Lower leg skin (tissue), 3 donors: ENCODE data around the gene FASTK.

ENCODE experiments used
- POLR2A ChIP-seq, 2 donors: fragments of 450-650 bp; IDR thresholded peaks; one replicate each; pipeline ENCODE4 v1.6.1; 2016 to 2017; ENCODE audit warnings: antibody characterized with exemption in 2 of 2, mild to moderate bottlenecking in 1 of 2, moderate library complexity in 1 of 2
- TF ChIP-seq, protein P1 (sequence below), 3 donors: fragments of 450-650 bp; IDR thresholded peaks; one replicate each; pipeline ENCODE4 v1.5.1; 2016; ENCODE audit warnings: antibody characterized with exemption in 3 of 3, mild to moderate bottlenecking in 3 of 3, moderate library complexity in 2 of 3

DNA sequence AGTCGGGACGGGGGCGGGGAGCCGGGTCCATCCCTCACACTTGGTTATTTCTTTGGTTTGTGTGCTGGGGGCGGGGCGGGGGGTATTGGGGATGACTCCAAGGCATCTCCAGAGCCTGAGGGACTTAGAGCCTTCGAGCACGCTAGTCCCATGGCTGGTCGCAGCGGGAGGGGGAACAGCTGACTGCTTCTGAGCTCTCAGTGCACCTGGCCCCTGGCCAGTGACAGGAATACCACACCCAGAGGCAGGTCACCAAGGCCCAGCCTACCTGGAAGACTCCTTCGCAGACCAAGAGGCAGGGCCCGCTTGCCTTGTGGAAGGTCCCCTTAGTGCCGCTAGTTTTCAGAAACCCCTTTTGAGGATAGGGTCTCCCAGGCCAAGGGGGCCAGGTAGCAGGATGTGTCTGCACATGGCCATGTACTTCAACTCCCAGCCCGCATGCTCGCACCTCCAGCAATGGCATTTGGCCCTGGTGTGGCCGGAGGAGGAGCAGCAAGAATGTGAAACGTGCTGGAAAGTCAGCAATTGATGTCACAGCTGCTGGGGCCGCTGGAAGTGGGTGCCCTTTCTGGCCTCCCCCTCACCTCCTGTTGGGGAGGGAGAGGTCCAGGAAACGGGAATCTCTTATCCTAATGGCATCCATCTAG, 46.0 kb upstream of the FASTK start:
- TF ChIP-seq, protein P1, sequence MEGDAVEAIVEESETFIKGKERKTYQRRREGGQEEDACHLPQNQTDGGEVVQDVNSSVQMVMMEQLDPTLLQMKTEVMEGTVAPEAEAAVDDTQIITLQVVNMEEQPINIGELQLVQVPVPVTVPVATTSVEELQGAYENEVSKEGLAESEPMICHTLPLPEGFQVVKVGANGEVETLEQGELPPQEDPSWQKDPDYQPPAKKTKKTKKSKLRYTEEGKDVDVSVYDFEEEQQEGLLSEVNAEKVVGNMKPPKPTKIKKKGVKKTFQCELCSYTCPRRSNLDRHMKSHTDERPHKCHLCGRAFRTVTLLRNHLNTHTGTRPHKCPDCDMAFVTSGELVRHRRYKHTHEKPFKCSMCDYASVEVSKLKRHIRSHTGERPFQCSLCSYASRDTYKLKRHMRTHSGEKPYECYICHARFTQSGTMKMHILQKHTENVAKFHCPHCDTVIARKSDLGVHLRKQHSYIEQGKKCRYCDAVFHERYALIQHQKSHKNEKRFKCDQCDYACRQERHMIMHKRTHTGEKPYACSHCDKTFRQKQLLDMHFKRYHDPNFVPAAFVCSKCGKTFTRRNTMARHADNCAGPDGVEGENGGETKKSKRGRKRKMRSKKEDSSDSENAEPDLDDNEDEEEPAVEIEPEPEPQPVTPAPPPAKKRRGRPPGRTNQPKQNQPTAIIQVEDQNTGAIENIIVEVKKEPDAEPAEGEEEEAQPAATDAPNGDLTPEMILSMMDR (IDR thresholded peaks at IDR 0.05), result no peak
- no peak for TF ChIP-seq POLR2A (IDR thresholded peaks at IDR 0.05)
